Stimulated activated CD8-positive, alpha-beta memory T cell treated with anti-CD3 and anti-CD28 coated beads, Interleukin-4, amount 100 ng/mL, for 48 hours (primary cell): ENCODE measurements around the gene TEX2.
A peak's percentile ranks its signal among the peaks of the same experiment; 100 is the strongest.
"Not testable (repeated sequence)": the region's sequence is repeated elsewhere in the genome, so short reads cannot be mapped to it uniquely, and the experiment has no call there.

Source experiments
- DNase-seq: peaks from one replicate; pipeline ENCODE4 v3.0.0-alpha.2; 2020

Gene TEX2

DNA sequence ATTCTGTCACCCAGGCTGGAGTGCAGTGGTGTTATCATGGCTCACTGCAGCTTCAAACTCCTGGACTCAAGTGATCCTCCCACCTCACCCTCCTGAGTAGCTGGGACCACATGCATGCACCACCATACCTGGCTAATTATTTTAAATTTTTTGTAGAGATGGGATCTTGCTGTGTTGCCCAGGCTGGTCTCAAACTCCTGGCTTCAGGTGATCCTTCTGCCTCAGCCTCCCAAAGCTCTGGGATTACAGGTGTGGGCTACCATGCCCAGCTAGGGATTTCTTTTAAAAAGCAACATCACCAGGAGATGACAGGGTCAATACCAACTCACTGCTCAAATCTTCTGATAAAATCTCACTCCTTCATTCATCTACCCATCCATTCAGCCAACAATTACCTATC is 54.4 kb downstream of the TEX2 start:
- DNase-seq = not testable (repeated sequence)

DNA sequence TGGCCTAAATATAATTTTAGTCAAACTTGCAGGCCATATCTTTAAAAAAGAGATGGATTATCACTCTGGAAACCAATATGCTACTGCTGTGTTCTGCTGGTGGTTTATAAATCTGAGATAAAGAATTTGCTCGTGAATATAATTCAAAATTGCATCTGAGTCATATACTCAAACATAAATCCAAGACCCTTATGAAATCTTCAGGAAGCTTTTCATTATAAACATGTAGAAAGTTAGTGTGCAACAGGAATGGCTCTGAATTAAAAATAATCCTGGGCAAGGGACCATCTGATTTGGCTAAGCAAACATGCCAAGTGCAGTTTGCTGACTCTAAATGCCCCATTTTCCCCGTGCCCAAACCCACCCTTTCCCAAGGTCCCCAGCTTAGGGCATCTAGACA is 57.3 kb downstream of the TEX2 start:
- no peak for DNase-seq

DNA sequence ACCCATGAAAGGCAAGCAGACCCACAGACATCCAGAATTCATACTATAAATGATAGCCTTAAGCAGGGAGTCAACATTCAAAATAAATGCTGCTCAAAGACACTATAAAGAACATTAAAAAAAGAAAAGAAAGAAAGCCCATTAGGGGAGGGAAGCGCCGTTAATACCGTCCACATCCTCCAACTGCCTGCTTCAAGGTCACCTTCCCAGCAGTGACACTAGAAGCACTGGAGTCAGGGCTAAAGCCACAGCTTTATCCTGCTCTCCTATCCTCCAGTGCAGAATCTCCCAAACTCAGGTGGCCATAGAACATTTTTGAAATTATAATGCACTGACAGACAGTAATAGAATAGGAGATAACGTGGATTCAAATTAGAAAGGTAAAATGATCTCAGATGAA is 59.4 kb downstream of the TEX2 start:
- DNase-seq = no peak

DNA sequence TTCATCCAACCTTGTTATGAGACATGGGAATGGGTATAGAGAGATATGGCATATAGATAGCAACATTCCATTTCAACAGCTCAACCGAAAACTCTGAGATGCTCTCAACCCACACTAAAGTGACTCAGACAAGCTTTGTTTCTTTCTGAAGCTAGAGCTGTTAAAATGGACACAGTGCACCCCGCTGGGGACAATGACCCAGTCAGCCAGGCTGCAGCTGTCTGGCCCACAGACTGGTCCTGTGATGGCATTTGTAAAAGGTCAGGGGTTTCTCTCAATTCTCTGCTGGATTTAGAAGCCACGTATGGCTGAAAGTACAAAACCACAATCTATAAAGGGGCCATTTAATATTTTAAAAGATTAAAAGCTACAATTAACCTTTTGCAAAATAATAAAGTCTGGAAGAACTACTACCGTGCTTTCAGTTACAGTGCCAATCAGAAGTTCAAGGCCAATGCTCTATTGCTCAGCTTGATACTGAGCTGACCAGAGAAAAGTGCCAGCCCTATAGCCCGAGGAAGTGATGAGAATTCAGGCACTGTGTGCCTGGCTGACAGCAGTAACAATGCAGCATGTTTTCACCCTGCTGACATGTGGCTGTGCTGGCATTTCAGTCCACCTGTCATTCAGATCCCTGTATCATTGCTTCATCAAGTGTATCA is 60.2 kb downstream of the TEX2 start:
- no peak for DNase-seq

DNA sequence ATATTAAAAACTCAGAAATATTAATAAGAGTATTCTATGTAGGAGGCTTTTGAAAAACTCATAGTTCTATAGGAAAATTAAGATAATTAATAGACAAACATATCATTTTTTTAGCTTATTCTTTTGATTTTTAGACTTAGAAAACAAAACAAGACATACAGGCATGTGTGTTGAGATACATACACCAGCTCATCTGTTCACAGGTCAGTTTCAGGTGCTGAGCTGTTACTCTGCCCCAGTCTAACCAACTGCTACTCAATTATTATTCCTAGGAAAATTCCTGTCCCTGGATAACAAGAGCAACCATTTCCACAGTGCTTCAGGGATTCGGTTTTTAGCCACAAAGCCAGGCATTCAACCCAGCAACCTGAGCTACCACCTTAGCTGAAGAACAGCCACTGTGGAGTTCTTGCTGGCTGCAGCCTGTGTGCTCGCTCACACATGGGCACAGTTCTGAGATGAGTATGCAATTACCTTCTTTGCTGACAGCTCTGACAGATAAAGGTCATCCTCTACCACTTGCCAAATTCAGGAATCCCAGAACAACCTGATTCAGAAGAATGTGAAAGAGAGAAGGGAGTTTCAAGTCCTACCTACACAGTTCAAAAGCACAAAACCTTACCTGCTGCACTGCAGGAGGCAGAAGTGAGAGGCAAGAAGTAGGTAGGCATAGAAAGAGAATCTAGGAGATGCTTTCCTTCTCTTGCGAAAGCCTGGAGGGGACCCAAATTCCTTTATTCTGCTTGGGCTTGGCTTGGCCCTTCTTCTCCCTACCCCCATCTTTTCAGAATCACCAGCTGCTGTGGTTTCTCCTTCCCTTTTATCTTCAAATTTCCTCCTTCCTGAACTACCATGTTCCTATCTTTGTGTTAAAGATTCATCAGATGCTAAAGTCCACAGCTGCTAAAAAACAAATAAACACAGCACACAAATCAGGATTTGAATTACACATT is 62.7 kb downstream of the TEX2 start:
- peak; percentile 44 for DNase-seq

DNA sequence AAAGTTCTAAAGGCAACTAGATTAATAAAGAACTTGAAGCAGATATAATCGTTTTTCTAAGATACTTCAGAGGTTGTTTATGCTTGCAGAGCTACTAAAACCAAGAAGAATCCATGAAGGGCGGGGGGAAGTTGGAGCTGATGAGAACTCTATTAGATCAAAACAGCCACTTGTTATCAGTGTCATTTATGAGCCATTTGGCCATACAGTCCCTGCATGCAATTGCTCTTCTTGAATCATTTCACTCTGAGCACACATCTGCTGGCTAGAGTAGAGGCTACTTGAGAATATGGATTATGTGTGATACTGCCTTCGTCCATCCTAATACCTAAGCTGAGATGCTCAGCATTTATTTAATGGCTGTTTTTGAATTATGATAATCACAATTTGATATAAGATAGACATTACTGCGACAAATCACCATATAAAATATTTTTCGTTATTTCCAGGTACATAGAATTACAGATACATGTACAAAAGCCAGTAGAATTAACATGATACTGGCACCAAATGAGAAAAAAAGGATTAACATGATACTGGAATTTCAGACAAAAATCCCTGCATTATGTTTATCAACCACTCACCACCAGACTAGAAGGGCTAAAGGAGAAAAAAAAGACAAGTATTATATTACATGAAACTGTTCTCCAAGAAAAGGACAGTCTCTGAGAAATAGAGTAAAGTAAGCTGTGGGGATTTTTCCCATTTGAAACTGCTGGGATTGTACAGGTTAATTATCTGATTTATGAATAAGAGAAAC is 64.5 kb downstream of the TEX2 start:
- no peak for DNase-seq

DNA sequence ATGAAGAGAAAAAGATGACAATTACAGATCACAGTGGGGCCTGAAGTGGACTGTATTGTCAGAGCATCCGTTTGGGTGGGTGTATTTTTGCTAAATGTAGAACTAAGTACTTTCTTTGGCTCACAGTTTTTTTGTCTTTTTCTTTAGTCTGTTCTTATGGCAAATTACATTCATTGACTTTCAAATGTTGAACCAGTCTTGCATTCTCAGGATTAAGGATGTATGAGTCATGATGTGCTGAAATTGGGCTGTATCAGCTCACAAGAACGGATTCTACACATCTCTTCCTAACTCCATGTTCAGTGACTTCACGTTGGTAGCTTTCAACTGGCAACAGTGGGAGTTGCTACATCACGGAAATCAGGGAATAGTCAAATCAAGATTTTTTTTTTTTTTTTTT is 66.5 kb downstream of the TEX2 start:
- no peak for DNase-seq

DNA sequence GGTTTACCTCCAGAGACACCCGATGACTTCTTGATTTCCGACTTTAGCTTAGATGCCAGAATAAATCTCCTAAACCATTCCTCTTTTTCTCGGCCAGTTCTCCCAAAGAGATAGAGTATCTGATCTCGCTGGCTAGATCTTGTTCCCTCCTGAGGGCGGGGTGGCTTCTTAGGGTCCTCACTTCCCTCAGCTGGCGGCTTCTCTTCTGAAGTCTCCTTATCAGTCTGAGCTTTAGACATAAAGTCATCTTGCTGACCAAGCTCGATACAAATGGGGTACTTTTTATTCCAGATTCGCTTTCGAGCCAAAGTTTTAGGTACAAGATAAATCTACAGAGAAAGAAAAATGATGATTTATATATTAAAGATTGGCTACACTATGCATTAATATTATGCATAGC is 69.5 kb downstream of the TEX2 start:
- no peak for DNase-seq

DNA sequence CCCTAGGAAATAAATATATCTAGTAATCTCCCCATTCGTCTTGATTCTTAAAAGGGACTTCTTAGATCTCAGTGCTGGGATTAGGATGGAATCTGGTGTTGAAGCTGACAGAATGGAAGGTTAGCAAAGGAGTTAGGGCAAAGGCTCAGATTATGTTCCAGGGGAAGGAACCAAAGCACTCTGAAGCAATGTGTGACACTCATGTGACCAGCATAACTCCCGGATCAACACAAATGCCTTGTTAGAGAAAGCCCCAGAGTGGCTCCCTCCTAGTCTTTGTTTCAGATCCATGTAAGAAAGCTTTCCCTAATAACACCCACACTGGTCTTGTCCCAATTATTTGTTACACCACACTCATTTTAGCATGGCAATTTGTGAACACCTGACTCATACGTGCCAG is 70.5 kb downstream of the TEX2 start:
- DNase-seq = no peak

DNA sequence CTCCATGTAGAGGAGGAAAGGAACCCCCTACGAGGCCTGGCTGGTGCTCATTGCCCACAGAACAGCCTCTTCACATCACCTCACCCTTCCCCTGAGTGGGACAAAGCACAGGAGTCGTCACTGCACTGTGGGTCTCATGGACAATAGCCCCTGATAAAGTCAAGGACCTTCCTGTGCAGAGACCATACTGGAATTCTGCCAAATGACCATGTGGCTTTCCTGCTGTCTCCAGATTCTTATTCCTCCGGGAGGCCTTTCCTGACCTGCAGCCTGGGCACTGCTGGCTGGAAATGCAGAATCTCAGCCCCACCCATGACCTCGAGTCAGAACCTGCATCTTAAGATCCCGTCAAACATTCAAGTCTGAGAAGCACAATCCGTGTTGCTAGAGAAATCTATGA is 72.6 kb downstream of the TEX2 start:
- DNase-seq = no peak

DNA sequence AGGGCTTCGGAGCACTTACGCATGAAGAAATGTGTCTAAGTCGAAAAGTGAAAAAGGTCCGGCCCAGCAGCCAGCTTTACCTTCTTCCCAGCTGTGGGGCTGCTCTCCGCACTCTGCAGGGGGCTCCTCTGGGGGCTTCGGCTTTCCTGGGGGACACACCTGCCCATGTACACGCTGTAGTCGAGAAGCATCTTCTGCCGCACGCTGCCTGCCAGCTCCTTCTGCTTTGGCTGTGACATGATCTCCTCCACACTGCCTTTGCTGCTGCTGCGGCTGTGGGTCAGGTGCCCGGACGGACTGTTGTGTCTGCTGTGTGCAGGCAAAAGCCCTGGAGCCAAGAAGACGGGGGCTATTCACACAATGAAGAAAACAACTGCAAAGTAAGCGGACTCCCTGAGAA is 75.0 kb downstream of the TEX2 start:
- DNase-seq = no peak

DNA sequence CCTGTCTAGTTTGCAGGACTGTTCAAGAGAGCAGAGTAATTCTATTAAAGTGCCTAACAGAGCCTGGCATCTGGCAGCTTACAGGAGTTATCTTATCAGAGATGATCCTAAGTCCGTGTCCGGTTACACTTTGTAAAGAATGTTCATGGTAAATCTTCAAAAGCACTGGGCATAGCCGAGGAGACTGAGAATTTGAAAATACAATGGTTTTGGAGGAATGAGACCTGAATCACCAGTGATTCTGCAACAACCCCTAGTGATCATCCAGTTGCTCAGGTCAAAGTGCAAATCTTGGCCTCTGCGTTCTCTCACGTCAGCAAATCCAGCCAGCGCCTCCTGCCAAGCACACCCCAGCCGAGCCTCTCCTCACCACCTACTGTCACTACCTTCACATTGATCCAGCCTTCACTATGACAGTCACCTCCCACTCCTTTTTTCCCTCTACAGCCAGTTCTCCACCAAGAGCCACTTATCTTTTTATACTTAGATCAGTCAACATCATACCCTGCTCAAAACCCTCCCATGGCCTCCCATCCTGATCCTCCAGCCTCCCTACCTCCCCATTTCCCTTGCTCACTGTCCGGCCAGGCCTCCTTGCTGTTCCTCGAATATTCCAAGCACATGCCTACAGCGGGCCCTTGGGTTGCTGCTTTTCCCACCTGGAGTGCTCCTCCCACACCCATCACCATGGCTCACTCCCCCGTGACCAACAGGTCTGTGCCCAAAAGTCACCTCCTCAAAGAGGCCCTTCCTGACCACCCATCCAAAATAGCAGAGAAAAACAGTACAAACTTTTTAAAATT is 75.8 kb downstream of the TEX2 start:
- DNase-seq = no peak

DNA sequence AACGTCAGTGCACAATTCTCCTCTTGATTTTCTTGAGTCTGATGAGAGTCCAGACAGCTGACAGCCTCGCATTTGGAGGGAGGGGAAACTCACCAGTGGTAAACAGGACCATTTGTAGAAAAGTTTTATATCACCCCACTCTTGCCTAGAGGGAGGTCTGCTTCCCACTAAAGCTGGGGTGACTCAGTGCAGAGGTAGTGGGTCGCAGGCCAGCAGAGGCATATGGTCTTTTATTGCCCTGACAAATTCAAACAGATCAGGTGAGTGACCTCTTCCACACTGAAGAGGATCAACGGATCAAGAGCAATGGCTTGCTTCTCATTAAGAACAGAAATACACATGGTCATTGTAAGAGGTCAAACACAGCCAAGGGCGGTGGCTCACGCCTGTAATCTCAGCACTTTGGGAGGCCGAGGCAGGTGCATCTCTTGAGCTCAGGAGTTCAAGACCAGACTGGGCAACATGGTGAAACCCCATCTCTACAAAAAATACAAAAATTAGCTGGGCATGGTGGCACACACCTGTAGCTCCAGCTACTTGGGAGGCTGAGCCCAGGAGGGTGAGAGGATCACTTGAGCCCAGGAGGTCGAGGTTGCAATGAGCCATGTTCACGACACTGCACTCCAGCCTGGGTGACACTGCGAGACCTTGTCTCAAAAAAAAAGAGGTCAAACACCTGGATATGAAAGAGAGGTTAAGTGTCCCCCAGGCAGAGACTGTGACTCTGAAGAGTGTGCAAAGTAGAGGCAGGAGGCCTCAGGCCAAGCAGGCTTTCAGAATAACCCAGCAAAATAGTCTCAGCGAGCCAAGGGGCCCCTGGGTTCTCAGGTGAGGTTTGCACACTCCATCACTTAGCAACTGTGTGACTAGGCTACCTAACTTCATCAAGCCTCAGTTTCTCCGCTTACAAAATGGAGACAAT is 76.6 kb downstream of the TEX2 start:
- DNase-seq = no peak

DNA sequence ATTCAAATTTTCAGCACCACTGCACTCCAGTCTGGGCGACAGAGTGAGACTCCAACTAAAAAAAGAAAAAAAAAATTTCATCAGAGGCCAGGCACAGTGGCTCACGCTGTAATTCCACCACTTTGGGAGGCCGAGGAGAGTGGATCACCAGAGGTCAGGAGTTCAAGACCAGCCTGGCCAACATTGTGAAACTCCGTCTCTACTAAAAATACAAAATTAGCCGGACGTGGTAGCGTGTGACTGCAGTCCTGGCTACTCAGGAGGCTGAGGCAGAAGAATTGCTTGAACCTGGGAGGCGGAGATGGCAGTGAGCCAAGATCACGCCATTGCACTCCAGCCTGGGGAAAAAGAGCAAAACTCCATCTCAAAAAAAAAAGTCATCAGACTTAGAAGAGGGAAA is 77.5 kb downstream of the TEX2 start:
- not testable (repeated sequence) for DNase-seq

DNA sequence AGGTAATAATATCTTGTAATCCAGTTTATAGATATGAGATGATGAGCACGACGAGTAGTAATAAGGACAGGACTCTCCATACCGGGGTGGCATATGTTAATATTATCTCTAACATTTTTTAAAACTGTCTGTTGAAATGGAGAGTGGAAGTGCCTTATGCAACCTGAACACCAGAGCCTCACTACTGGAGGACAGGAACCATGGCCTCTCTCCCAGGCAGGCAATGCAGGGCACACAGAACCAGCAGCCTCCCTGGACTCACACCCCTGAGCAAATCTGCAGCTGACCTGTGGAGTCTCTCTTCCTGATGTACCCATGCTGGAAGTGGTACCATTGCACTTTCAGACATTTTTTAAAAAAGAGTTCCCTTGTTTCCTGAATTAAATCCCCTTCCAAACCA is 78.0 kb downstream of the TEX2 start:
- no peak for DNase-seq

DNA sequence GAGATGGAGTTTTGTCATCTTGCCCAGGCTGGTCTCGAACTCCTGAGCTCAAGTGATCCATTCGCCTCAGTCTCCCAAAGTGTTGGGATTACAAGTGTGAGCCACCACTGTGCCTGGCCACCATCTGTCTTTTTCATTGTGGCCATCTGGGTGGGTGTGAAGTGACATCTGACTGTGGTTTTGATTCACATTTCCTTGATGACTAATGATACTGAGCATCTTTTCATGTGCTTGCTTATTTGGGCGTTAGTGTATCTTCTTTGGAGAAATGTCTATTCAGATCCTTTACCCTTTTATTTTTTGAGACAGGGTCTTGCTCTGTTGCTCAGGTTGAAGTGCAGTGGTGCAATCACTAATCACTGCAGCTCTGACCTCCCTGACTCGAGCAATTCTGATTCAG is 79.2 kb downstream of the TEX2 start:
- peak; percentile 55 for DNase-seq

DNA sequence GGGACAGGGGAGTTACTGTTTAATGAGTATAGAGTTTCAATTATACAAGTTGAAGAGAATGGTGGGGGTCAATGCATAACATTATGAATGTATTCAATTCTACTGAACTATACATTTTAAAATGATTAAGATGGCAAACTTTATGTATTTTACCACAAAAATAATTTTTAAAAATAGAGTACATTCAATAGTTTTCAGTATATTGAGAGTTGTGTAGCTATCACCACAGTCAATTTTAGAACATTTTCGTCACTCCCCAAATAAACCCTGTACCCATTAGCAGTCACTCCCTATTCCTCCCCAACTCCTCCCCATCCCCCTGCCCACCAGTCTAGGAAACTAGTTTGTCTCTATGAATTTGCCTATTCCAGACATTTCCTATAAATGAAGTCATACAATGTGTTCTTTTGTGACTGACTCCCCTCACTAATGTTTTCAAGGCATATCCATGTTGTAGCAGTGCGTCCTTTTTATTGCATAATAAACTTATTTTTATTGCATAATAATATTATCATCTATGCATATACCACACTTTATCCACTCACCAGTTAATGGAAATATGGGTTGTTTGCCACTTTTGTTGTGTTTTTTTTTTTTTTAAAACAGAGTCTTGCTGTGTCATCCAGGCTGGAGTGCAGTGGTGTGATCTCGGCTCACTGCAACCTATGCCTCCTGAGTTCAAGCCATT is 80.6 kb downstream of the TEX2 start:
- no peak for DNase-seq

DNA sequence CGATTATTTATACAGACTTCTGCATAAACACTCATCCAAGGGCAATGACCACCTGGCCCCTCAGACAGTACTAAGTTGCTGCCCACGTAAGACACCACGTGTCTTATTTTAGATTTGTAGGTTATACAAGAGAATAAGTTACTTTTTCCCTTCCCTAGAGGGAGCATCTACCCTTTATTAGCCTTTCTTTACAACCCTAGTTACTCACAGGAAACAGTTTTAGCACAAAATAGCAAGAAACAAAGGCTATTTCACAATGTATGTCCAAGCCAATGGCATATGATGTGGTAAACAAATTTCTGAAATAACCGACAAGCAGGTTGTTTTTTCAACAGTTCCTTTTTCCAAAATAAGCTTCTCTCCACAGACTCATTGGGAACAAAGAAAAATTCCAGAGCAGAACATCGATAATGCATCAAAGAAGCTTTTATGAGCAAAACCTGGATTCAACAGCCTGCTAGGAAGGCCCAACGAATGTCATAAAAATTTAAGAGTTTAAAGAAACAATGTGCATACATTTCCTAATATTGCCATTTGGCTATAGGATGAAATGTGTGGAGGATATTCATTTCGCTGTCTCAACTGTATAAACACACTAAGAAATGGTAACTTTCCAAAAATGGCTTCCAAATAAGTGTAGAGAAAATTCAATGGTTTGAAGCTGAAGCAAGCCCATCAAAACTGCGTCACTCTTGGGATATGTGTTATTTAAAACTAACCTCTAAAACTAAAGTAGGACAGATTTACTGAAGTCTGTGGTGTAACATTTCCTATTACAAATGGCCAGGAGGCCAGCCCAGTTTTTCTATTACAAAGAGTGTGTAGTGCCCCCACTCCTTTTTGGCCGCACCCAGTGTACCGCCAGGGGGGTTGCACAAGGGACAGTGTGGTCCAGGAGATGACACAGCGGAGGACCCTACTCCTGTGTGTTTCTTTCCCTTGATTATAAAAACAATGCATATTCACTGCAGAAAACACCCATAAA is 82.7 kb downstream of the TEX2 start:
- no peak for DNase-seq

DNA sequence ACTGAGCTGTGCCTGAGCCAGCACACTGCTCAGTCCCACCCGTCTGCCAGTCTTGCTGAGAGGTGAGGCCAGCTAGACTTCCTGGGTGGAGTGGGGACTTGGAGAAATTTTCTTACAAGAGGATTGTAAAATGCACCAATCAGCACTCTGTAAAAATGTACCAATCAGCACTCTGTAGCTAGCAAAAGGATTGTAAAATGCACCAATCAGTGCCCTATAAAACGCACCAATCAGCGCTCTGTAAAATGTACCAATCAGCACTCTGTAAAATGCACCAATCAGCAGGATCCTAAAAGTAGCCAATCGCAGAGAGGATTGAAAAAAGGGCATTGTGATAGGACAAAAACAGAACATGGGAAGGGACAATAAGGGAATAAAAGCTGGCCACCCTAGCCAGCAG is 84.0 kb downstream of the TEX2 start:
- not testable (repeated sequence) for DNase-seq
